ENCODE measurements around the gene TEX2. TPM values are rescaled to one million over a fixed set of nuclear protein-coding genes. Genes with fewer than 3 reads are reported as not detected.
"Not testable (repeated sequence)": the region's sequence is repeated elsewhere in the genome, so short reads cannot be mapped to it uniquely, and the experiment has no call there.

TEX2 gene
- polyA plus RNA-seq, 5 donors = 19.5 to 29.5 (median 23.3) TPM

DNA sequence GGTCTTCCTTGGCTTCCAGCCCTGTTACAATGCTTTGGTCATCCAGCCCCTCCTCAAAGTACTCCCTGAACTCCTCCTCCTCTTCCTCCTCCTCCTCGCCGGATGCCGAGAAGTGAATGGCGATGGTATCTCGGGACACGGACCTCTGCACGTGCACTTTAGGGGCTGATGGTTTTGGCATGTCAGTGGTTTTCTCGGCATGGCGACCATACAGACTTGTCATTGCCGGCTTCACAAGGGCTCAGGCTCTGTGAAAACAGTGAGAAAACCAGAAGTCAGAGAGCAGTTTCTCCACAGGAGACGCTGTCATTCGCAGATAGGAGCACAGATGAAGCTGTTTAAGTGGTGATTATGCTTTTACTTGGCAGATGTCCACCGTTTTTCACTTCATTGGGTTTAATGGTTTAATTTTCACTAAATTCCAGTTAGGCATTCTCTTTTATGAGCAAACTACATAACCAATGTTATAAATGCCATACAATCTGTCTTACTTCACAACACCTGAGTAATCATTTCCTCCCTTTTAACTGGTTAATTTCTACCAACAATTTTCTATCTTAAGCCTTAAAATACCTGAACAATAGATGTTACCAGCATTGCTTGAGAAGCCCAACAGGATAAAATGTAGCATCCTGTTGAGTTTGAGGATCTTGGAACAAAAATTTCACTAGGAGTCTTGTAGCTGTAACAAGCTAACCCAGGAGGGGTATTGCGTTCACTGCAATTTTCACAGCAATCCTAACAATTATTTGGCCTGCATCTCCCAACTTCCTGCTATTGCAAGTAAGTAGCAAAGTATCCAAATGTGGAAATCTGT, 48.9 kb downstream of the TEX2 start:
- DNase-seq = no peak

DNA sequence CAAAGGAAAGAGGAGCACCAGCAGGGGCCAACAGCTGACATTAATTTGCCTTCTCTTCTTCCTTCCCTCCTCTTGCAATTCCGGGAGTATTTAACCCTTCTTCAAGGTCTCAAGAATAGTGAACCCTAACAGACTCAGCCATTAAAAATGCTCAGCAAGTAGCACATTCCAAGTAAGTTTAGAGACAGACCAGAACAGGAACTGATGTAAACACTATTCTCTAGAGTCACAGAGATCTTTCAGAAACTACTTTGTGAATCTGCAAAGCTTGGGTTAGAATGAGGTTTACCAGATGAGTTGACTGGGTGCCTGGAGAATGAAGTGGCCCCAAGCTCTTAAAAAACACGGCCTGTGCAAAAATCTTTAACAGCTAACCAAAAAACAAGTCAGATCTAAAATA, 50.9 kb downstream of the TEX2 start:
- no peak for DNase-seq

DNA sequence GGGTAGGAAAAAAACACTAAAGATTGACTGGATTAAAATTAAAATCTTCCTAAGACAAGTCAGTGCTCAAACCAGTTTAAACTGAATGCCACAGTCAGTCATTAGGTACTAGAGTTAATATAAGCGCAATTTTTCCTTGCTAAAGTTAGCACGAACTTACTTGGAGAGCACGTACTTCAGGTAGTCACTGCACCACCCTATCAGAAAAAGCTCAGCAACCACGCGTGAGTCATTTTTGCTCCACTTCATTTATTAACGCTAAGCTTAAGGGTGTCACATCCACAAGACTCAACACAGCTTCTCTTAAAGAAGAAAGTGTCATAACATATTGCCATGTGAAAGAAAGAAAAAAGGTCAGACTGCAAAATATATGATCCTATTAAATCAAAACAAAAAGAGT, 53.1 kb downstream of the TEX2 start:
- no peak for DNase-seq

DNA sequence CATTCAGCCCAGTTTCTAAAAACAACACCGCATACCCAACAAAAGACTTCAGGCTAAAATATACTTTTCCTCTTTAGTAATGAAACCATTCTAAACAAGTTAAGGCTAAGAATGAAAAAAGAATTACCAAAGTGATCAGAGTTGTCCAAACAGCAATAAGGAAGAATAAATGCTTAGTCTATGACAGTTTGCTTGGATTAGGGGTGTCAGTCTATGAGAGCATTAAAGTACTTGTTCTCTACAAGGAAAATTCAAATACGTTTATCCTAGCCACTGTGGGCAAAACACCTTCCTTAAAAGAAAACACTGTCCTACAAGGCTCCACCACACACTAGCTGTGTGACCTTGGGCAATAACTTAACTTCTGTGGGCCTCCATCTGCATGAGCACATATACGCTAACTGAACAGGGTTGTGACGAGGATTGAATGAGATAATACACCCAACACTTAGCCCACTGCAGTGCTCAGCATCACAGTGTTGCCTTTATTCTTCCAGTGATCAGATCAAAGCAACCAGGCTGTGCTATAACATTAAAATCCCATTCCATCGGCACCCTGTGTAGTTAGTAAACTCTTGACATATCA, 53.6 kb downstream of the TEX2 start:
- no peak for DNase-seq

DNA sequence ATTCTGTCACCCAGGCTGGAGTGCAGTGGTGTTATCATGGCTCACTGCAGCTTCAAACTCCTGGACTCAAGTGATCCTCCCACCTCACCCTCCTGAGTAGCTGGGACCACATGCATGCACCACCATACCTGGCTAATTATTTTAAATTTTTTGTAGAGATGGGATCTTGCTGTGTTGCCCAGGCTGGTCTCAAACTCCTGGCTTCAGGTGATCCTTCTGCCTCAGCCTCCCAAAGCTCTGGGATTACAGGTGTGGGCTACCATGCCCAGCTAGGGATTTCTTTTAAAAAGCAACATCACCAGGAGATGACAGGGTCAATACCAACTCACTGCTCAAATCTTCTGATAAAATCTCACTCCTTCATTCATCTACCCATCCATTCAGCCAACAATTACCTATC, 54.4 kb downstream of the TEX2 start:
- DNase-seq = not testable (repeated sequence)

DNA sequence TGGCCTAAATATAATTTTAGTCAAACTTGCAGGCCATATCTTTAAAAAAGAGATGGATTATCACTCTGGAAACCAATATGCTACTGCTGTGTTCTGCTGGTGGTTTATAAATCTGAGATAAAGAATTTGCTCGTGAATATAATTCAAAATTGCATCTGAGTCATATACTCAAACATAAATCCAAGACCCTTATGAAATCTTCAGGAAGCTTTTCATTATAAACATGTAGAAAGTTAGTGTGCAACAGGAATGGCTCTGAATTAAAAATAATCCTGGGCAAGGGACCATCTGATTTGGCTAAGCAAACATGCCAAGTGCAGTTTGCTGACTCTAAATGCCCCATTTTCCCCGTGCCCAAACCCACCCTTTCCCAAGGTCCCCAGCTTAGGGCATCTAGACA, 57.3 kb downstream of the TEX2 start:
- no peak for DNase-seq

DNA sequence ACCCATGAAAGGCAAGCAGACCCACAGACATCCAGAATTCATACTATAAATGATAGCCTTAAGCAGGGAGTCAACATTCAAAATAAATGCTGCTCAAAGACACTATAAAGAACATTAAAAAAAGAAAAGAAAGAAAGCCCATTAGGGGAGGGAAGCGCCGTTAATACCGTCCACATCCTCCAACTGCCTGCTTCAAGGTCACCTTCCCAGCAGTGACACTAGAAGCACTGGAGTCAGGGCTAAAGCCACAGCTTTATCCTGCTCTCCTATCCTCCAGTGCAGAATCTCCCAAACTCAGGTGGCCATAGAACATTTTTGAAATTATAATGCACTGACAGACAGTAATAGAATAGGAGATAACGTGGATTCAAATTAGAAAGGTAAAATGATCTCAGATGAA, 59.4 kb downstream of the TEX2 start:
- no peak for DNase-seq

DNA sequence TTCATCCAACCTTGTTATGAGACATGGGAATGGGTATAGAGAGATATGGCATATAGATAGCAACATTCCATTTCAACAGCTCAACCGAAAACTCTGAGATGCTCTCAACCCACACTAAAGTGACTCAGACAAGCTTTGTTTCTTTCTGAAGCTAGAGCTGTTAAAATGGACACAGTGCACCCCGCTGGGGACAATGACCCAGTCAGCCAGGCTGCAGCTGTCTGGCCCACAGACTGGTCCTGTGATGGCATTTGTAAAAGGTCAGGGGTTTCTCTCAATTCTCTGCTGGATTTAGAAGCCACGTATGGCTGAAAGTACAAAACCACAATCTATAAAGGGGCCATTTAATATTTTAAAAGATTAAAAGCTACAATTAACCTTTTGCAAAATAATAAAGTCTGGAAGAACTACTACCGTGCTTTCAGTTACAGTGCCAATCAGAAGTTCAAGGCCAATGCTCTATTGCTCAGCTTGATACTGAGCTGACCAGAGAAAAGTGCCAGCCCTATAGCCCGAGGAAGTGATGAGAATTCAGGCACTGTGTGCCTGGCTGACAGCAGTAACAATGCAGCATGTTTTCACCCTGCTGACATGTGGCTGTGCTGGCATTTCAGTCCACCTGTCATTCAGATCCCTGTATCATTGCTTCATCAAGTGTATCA, 60.2 kb downstream of the TEX2 start:
- DNase-seq = no peak

DNA sequence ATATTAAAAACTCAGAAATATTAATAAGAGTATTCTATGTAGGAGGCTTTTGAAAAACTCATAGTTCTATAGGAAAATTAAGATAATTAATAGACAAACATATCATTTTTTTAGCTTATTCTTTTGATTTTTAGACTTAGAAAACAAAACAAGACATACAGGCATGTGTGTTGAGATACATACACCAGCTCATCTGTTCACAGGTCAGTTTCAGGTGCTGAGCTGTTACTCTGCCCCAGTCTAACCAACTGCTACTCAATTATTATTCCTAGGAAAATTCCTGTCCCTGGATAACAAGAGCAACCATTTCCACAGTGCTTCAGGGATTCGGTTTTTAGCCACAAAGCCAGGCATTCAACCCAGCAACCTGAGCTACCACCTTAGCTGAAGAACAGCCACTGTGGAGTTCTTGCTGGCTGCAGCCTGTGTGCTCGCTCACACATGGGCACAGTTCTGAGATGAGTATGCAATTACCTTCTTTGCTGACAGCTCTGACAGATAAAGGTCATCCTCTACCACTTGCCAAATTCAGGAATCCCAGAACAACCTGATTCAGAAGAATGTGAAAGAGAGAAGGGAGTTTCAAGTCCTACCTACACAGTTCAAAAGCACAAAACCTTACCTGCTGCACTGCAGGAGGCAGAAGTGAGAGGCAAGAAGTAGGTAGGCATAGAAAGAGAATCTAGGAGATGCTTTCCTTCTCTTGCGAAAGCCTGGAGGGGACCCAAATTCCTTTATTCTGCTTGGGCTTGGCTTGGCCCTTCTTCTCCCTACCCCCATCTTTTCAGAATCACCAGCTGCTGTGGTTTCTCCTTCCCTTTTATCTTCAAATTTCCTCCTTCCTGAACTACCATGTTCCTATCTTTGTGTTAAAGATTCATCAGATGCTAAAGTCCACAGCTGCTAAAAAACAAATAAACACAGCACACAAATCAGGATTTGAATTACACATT, 62.7 kb downstream of the TEX2 start:
- no peak for DNase-seq

DNA sequence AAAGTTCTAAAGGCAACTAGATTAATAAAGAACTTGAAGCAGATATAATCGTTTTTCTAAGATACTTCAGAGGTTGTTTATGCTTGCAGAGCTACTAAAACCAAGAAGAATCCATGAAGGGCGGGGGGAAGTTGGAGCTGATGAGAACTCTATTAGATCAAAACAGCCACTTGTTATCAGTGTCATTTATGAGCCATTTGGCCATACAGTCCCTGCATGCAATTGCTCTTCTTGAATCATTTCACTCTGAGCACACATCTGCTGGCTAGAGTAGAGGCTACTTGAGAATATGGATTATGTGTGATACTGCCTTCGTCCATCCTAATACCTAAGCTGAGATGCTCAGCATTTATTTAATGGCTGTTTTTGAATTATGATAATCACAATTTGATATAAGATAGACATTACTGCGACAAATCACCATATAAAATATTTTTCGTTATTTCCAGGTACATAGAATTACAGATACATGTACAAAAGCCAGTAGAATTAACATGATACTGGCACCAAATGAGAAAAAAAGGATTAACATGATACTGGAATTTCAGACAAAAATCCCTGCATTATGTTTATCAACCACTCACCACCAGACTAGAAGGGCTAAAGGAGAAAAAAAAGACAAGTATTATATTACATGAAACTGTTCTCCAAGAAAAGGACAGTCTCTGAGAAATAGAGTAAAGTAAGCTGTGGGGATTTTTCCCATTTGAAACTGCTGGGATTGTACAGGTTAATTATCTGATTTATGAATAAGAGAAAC, 64.5 kb downstream of the TEX2 start:
- no peak for DNase-seq

DNA sequence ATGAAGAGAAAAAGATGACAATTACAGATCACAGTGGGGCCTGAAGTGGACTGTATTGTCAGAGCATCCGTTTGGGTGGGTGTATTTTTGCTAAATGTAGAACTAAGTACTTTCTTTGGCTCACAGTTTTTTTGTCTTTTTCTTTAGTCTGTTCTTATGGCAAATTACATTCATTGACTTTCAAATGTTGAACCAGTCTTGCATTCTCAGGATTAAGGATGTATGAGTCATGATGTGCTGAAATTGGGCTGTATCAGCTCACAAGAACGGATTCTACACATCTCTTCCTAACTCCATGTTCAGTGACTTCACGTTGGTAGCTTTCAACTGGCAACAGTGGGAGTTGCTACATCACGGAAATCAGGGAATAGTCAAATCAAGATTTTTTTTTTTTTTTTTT, 66.5 kb downstream of the TEX2 start:
- no peak for DNase-seq

DNA sequence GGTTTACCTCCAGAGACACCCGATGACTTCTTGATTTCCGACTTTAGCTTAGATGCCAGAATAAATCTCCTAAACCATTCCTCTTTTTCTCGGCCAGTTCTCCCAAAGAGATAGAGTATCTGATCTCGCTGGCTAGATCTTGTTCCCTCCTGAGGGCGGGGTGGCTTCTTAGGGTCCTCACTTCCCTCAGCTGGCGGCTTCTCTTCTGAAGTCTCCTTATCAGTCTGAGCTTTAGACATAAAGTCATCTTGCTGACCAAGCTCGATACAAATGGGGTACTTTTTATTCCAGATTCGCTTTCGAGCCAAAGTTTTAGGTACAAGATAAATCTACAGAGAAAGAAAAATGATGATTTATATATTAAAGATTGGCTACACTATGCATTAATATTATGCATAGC, 69.5 kb downstream of the TEX2 start:
- no peak for DNase-seq

DNA sequence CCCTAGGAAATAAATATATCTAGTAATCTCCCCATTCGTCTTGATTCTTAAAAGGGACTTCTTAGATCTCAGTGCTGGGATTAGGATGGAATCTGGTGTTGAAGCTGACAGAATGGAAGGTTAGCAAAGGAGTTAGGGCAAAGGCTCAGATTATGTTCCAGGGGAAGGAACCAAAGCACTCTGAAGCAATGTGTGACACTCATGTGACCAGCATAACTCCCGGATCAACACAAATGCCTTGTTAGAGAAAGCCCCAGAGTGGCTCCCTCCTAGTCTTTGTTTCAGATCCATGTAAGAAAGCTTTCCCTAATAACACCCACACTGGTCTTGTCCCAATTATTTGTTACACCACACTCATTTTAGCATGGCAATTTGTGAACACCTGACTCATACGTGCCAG, 70.5 kb downstream of the TEX2 start:
- no peak for DNase-seq

DNA sequence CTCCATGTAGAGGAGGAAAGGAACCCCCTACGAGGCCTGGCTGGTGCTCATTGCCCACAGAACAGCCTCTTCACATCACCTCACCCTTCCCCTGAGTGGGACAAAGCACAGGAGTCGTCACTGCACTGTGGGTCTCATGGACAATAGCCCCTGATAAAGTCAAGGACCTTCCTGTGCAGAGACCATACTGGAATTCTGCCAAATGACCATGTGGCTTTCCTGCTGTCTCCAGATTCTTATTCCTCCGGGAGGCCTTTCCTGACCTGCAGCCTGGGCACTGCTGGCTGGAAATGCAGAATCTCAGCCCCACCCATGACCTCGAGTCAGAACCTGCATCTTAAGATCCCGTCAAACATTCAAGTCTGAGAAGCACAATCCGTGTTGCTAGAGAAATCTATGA, 72.6 kb downstream of the TEX2 start:
- DNase-seq = no peak

DNA sequence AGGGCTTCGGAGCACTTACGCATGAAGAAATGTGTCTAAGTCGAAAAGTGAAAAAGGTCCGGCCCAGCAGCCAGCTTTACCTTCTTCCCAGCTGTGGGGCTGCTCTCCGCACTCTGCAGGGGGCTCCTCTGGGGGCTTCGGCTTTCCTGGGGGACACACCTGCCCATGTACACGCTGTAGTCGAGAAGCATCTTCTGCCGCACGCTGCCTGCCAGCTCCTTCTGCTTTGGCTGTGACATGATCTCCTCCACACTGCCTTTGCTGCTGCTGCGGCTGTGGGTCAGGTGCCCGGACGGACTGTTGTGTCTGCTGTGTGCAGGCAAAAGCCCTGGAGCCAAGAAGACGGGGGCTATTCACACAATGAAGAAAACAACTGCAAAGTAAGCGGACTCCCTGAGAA, 75.0 kb downstream of the TEX2 start:
- no peak for DNase-seq

DNA sequence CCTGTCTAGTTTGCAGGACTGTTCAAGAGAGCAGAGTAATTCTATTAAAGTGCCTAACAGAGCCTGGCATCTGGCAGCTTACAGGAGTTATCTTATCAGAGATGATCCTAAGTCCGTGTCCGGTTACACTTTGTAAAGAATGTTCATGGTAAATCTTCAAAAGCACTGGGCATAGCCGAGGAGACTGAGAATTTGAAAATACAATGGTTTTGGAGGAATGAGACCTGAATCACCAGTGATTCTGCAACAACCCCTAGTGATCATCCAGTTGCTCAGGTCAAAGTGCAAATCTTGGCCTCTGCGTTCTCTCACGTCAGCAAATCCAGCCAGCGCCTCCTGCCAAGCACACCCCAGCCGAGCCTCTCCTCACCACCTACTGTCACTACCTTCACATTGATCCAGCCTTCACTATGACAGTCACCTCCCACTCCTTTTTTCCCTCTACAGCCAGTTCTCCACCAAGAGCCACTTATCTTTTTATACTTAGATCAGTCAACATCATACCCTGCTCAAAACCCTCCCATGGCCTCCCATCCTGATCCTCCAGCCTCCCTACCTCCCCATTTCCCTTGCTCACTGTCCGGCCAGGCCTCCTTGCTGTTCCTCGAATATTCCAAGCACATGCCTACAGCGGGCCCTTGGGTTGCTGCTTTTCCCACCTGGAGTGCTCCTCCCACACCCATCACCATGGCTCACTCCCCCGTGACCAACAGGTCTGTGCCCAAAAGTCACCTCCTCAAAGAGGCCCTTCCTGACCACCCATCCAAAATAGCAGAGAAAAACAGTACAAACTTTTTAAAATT, 75.8 kb downstream of the TEX2 start:
- no peak for DNase-seq

DNA sequence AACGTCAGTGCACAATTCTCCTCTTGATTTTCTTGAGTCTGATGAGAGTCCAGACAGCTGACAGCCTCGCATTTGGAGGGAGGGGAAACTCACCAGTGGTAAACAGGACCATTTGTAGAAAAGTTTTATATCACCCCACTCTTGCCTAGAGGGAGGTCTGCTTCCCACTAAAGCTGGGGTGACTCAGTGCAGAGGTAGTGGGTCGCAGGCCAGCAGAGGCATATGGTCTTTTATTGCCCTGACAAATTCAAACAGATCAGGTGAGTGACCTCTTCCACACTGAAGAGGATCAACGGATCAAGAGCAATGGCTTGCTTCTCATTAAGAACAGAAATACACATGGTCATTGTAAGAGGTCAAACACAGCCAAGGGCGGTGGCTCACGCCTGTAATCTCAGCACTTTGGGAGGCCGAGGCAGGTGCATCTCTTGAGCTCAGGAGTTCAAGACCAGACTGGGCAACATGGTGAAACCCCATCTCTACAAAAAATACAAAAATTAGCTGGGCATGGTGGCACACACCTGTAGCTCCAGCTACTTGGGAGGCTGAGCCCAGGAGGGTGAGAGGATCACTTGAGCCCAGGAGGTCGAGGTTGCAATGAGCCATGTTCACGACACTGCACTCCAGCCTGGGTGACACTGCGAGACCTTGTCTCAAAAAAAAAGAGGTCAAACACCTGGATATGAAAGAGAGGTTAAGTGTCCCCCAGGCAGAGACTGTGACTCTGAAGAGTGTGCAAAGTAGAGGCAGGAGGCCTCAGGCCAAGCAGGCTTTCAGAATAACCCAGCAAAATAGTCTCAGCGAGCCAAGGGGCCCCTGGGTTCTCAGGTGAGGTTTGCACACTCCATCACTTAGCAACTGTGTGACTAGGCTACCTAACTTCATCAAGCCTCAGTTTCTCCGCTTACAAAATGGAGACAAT, 76.6 kb downstream of the TEX2 start:
- no peak for DNase-seq

DNA sequence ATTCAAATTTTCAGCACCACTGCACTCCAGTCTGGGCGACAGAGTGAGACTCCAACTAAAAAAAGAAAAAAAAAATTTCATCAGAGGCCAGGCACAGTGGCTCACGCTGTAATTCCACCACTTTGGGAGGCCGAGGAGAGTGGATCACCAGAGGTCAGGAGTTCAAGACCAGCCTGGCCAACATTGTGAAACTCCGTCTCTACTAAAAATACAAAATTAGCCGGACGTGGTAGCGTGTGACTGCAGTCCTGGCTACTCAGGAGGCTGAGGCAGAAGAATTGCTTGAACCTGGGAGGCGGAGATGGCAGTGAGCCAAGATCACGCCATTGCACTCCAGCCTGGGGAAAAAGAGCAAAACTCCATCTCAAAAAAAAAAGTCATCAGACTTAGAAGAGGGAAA, 77.5 kb downstream of the TEX2 start:
- not testable (repeated sequence) for DNase-seq

DNA sequence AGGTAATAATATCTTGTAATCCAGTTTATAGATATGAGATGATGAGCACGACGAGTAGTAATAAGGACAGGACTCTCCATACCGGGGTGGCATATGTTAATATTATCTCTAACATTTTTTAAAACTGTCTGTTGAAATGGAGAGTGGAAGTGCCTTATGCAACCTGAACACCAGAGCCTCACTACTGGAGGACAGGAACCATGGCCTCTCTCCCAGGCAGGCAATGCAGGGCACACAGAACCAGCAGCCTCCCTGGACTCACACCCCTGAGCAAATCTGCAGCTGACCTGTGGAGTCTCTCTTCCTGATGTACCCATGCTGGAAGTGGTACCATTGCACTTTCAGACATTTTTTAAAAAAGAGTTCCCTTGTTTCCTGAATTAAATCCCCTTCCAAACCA, 78.0 kb downstream of the TEX2 start:
- no peak for DNase-seq
